ENCODE results near the gene DCANP1.

Gene DCANP1

DNA sequence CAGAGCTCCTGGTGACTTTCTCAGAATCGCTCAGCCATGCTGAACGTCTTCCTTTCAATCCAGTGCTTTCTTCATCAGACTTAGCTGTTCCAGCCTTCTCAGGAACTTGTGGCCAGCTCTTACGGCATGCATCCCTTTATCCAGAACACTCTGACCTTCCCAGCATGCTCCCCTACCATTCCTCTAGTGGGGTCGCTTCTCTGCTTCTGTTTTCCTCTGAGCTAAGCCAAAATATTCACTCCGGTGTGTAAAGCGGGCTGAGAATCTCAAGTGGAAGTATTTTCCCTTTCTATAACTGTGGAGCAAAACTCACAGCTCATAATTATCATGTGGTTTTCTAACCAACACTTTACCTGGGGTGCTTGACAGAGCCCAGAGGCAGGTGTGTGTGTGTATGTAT lies 6.2 kb downstream of the DCANP1 start:
- no peak for DNase-seq

DNA sequence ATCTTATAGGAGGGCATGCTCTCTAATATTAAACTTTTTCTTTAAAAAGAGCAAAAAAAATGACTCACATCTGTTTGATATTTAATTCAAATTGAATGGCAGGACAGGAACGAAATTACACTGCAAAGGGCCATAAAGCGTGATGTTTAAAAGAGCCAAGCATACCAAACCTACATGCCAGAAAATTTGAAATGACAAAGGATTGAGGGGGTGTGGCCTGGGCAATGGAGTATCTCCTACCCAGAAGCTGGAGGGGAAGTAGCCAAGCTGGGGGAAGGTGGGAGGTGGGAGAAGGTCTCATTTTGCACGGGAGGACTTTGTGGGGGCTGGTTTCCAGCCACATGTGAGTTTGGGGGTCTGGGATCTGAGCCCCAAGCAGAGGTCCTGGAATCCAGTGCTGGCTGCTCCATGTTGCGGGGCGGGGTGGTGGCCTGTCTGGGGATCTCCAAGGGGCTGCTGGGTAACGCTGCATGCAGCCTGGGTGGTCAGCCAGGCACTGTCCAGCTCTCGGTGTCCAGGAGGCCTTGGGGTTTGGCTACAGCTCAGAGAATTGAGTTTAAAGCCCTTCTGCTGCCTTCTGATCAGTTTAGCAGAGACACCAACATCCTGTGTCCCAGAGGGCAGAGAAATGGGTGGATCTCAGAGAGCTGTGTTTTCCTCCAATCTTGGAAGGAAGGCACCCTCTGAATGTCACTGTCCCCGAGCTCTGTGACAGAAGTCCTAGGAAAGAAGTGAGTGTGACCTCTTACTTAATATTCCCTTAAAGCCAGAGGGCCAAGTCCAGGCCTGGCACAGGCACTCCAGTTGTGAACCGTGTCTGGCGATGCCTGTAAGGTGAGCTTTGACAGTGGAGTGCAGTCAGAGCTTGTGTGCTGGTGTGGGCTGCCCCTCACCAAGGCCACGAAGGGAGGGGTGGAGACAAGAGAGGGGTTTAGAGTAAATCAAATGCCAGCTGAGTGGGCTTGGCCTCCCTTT lies 7.6 kb downstream of the DCANP1 start:
- no peak for DNase-seq

- DNase-seq: no peak
Measured at GRCh38 chr5:135438636-135439221, 8.4 kb downstream of the DCANP1 start.

DNA sequence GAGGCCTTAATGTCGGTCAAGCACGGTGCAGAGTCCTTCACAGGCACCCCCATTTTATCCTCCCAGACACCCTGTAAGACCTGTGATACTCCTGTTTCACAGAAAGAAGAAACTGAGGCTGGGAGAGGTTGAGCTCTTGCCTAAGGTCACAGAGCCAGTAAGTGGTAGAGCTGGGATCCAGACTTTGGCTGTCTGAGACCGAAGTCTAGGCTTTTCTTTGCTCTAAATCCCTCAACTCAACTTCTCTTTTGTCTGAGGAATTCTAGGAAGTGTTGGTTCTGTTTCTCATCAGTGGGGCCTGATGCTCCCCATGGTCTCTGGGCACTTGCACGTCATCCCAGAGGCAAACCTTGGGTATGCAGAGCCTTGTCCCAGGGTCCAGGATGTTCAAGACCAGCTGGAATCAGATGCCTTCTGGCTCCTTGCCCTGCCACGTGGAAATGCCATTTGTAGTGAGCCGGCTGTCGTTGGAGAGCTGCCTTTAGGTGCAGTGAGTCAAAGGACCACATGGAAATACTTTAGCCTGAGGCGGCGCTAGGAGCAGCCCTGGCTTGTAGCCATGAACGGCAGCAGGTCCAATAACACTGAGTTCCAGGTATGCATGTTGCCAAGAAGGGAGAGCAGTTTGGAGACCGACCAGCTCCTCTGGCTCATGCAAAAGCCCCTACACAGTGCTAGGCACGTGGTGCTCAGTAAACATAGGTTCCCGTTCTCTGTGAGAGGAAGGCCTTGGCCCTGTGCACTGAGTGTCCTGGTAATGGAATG lies 9.2 kb downstream of the DCANP1 start:
- peak; percentile 85 to 96 for DNase-seq

DNA sequence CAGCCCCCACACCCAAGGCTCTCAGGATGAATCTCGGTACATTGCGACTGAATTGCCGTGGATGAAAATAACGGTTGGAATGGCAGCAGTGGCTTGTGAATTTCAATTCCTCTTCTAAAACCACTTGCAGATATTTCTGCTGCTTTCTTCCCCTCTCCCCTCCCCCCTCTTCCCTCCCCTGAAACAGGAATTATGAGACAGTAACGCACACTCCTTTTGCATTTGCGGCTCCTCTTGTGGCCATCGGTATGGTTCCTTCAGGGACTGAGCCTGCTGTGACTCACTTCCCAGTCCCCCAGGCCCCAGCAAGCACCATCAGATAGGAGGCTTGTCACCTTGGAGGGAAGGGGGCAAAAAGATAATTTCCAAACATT lies 9.7 kb downstream of the DCANP1 start:
- DNase-seq: no peak

- no peak for DNase-seq
Measured at GRCh38 chr5:135436951-135437418, 10.2 kb downstream of the DCANP1 start.

DNA sequence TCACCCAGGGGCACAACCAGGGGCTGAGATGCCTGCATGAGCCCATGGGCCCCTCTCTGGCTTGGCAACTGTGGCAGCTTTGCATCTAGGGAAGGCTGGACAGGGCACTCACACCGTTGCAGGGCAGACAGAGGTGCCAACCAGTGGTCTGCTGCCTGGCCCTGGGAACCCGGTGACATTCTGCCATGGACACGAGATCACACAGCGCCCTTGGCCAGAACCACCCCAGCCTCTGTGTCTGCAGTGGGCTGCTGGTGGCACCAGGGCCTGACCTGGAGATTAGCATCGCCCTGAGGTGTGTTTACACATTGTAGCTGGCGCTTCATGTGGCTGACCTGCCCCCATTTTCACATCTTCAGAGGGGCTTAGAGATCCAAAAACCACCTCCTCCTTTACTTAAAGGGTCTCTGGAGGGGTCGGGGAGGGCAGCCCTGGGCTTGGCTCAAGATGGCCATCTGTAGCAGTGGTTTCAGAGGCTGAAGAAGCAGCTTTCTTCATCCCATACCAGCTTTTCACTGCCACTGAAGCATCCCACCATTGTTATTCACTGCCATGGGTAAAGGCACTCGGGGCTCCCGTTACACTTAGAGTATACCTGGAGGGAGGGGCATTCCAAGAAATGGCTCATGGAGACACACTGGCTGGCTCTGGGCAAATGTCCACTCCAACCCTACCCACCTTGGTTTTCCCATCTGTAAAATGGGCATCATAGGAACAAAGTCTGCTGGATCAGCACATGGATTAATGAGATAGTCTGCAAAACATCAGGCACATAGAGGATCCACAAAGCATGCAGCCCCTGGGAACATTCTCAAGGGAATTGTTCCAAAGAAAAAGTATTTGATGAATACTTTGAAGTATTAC lies 11.4 kb downstream of the DCANP1 start:
- no peak for DNase-seq

- no peak for DNase-seq
Measured at GRCh38 chr5:135434591-135435466, 12.3 kb downstream of the DCANP1 start.

DNA sequence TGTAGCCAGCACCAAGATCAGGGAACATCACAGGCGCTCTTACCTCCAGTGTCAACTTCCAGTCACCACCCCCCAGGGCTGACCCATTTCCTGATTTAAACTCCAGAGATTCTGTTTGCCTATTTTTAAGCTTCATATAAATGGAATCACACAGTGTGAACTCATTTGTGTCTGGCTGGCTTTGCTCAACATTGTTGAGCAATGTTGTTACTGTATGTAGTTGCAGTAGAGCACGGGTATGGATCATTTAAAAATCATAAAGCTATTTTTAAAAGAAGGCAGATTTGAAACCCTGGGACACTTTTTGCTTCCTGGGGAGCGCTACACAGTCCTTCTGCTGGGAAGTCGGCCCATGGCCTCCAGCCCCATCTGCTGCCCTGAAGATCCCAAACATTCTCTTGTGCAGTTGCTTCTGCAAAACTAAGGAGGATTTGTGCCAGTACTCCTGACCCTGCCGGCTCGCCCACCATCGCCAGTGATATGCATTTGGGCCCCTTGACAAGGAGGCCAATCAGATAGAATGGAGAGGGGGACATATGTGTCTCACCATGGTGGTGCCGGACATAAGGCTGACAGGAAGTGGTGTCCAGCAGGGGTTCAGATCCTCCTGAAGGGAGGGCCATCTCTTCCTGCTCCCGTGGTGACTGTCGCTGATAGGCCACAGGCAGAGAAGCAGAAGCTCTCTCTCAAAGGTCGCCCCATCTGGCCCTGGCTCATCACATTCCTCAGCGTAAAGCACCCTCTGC lies 13.3 kb downstream of the DCANP1 start:
- peak in 1 of 2 experiments; percentile 39 for DNase-seq

- DNase-seq: no peak
Measured at GRCh38 chr5:135432113-135432512, 15.0 kb downstream of the DCANP1 start.

- no peak for DNase-seq
Measured at GRCh38 chr5:135430135-135430437, 17.1 kb downstream of the DCANP1 start.

DNA sequence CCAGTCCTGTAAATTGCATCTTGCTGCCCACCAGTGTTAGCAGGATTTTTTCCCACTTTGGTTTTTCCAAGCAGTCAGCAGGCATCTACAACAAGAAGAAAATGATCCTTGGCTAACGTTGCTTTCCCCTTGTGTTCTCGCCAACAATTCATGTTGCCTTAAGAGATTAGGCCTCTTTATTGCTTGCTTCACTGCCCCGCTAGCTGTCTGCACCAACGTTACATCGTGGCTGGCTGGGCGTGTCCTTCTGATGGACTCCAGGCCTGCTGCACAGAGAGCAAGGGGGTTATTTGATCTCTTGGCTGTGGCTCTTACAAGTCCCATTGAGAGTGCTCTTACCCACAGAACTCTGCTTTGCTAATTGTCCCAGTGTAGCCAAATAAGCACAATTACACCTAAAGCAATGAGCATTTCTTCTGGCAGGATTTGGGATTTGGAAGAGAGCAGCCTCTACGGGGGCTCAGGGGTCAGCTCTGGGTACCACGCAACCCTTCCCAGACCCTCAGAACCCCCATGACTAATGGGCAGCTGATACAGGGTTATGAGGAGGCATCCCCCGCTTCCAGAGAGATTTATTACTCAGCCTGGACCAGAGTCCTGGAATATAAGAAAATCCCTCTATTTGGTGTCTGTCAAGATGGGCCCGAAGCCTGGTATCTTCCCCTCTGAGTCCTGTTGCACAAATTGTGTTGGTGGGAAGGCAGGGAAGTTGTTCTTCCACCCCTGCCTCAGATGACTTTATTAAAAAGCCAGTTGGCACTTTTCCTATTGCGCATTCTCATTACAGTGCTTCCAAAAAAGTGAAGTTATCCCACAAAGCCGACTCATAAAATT lies 17.6 kb downstream of the DCANP1 start:
- peak in 1 of 2 experiments; percentile 49 for DNase-seq

GRCh38 chr5:135428586-135428985 lies 18.6 kb downstream of the DCANP1 start:
- DNase-seq: no peak

DNA sequence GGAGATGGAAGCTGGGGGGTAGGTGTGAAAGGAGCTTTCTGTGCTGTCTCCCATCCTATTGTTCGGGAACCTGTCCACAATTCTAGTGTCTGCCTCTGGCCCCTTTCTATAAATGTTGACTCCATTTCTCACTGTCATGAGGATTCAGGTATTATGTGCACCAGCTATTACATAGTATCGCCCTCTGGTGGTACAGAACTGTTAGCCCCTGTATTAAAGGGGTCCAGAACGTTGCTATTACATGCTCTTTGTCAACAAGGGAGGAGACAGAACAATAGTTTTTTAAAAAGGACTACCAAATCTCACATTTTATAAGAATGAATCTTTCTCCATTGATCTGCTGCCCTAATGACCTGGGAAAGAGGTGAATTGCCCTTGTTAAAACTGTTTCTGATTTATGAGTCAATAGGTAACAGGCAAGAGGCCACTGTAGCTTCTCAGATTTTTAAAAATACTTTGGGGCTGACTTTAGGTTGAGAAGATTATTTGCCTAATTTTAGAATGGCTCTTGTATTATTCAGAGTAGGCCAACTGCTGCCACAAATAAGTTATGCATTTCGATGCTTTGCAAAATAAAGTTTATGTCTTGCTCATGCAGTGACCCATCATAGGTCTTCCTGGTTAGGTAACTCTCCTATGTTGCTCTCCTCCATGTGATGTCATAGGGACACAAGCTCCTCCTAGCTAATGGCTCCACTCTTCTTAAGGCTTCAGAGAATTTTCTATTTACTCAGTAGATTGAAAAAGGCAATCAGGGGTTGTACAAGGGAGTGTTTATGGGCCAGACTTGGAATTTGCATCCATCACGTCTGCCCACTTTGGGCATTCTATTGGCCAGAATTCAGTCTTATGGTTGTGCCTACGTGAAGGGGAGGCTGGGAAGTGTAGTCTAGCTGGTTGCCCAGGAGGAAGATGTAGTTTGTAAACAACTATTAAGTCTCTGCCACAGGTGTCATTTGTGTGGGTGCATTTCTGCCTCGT lies 20.8 kb downstream of the DCANP1 start:
- DNase-seq: peak in 1 of 2 experiments; percentile 49

- no peak for DNase-seq
Measured at GRCh38 chr5:135425641-135426040, 21.5 kb downstream of the DCANP1 start.

GRCh38 chr5:135423846-135424168 lies 23.3 kb downstream of the DCANP1 start:
- DNase-seq: no peak

DNA sequence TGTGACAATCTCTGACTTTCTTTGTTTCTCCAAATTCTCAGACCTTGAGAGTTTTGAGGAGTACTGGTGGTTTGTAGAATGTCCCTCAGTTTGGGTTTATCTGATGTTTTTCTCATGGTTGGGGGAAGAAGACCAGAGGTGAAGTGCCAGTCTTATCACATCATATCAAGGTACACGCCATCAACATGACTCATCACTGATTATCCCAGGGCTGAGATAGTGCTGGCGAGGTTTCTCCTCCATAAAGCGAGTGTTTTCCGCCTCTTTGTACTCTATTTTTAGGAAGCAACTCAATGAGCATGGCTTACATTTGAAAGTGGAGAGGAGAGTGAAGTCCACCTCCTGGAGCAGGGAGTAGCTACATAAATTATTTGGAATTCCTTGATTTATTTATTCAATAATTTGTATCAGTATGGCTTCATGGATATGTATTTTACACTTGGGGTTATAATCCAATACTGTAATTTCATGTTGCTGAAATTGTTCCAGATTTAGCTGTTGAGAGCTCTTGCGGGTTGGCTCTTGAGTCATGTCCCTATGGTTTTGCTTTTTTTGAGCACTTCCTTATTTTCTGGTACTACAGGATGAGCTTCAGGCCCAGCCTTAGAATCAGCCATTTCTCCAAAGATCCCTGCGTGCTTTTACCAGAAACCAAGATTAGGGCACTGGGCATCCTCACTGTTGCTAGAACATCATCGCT lies 23.9 kb downstream of the DCANP1 start:
- DNase-seq: no peak

- no peak for DNase-seq
Measured at GRCh38 chr5:135422419-135422818, 24.7 kb downstream of the DCANP1 start.
